HCT116 (cell line): ENCODE results near the gene KDM6B.

Source experiments
- CBX3 ChIP-seq: IDR thresholded peaks from 2 replicates; pipeline ENCODE4 v1.6.1; 2012; ENCODE audit warnings: low read depth
- CTCF ChIP-seq, 3 experiments: fragments of 200-600 bp in 1 of 3; sonication (generic) in 1 of 3; IDR thresholded peaks in 2 of 3; conservative IDR thresholded peaks in 1 of 3; 2 replicates each; pipeline ENCODE4 v1.5.1; 2012 to 2017; ENCODE audit warnings: low read depth in 2 of 3, low read length in 2 of 3, antibody characterized with exemption in 1 of 3, borderline replicate concordance in 1 of 3, control low read depth in 1 of 3, mild to moderate bottlenecking in 1 of 3, mixed read lengths in 1 of 3, mixed run types in 1 of 3, moderate library complexity in 1 of 3; ENCODE audit not compliant: insufficient read depth in 1 of 3
- EZH2phosphoT487 ChIP-seq: fragments of 200-600 bp; IDR thresholded peaks from 2 replicates; pipeline ENCODE4 v1.6.1; 2018; ENCODE audit warnings: antibody characterized with exemption, borderline replicate concordance
- JUND ChIP-seq: IDR thresholded peaks from 2 replicates; pipeline ENCODE4 v1.6.1; 2012
- POLR2A ChIP-seq: IDR thresholded peaks from 2 replicates; pipeline ENCODE4 v1.7.0; 2011; ENCODE audit warnings: borderline replicate concordance; ENCODE audit not compliant: insufficient read depth, insufficient read length; ENCODE audit errors: extremely low read depth
- POLR2AphosphoS5 ChIP-seq: IDR thresholded peaks from 2 replicates; pipeline ENCODE4 v1.6.1; 2011; ENCODE audit warnings: mild to moderate bottlenecking, low read depth, low read length, moderate library complexity
- RAD21 ChIP-seq: IDR thresholded peaks from 2 replicates; pipeline ENCODE4 v1.6.1; 2012; ENCODE audit warnings: low read depth, mild to moderate bottlenecking
- ZNF274 ChIP-seq: fragments of 200-500 bp; sonication (Bioruptor generic); IDR thresholded peaks from 2 replicates; pipeline ENCODE4 v1.6.1; 2014; ENCODE audit warnings: mild to moderate bottlenecking, low read depth, low read length, inconsistent platforms

GRCh38 chr17:7806587-7806986 lies 27.4 kb upstream of the KDM6B start:
- TF ChIP-seq EZH2phosphoT487, result no peak
- no peak for TF ChIP-seq ZNF274
- no peak for TF ChIP-seq CTCF (IDR thresholded peaks at IDR 0.05 in 2 of 3, conservative IDR thresholded peaks at IDR 0.05 in 1 of 3; ENCODE audit: borderline replicate concordance in 1 of 3, insufficient read depth in 1 of 3, low read depth in 2 of 3, low read length in 2 of 3)
- no peak for TF ChIP-seq POLR2A
- no peak for TF ChIP-seq RAD21
- no peak for TF ChIP-seq POLR2AphosphoS5
- TF ChIP-seq CBX3, result no peak
- no peak for TF ChIP-seq JUND
